ENCODE results near the gene ADCY3. TPM values are rescaled to one million over a fixed set of nuclear protein-coding genes. Genes with fewer than 3 reads are reported as not detected.

Gene ADCY3
- total and polyA plus RNA-seq, 9 of the 15 experiments (the other 6 are each of a cell fraction or from before 2014, with no cell fraction given): 1.5 to 54.8 (median 26.3) TPM

- Histone ChIP-seq H2AFZ (ENCODE audit: low read depth, low read length) (no peak overlapping the region), H3K4me1 (replicated peaks in 1 of 2; ENCODE audit: control insufficient read depth in 2 of 2, insufficient read depth in 2 of 2, low read length in 2 of 2) (peaks cover 0 to under 1% of the 10 kb centered on the region in 2 experiments; a peak in 1 of 5 replicates), H3K36me3 (ENCODE audit: control insufficient read depth, insufficient read depth, low read length) (peaks cover 58% of the 10 kb centered on the region; the same call in 2 of the 3 replicates), H3K27ac (ENCODE audit: extremely low read depth, low read depth, low read length) (no peak overlapping the region), H3K4me3 (no peak overlapping the region), H3K27me3 (ENCODE audit: control insufficient read depth in 2 of 2, insufficient read depth in 2 of 2, low read length in 2 of 2) (no peaks in the 10 kb centered on the region), H3K79me2 (ENCODE audit: control insufficient read depth, insufficient read depth, low read length) (no peaks in the 10 kb centered on the region), H3K9me3 (replicated peaks; ENCODE audit: control insufficient read depth, insufficient read depth, low read depth, low read length) (no peaks in the 10 kb centered on the region), H3K9ac (ENCODE audit: insufficient read depth in 1 of 2, low read depth in 2 of 2, low read length in 2 of 2) (peak overlapping the region in 1 of 2 experiments; percentile 55; a peak in 1 of 4 replicates), H3K4me2 (ENCODE audit: insufficient read depth, low read length) (no peak overlapping the region), H4K20me1 (replicated peaks; ENCODE audit: control insufficient read depth, insufficient read depth, low read length) (no peaks in the 10 kb centered on the region), H3K9me1 (ENCODE audit: control insufficient read depth, insufficient read depth, low read length) (no peaks in the 10 kb centered on the region)
- ChIA-PET POLR2A (no interaction called here), CTCF (ENCODE audit: low intra/inter-chr PET ratio) (no interaction called here)
- in situ Hi-C loops (cut with MboI): no loop called here
- no peak for ATAC-seq
- BruUV-seq (replicated peaks): no TSS peak
- no peak for FAIRE-seq
- intact Hi-C loops (cut with micrococcal nuclease): no loop called here
- WGBS (ENCODE audit: insufficient coverage, low coverage, missing lambda C conversion rate): 84% methylated on average over 19 of the region's 22 CpGs
- TF ChIP-seq FOXO4 (CRISPR knock-in tag; IDR thresholded peaks at IDR 0.05) (no peak), ZBTB33 (CRISPR knock-in tag; IDR thresholded peaks at IDR 0.05) (peak; percentile 66; the same call in 1 of the 2 replicates), FOXJ2 (tag; IDR thresholded peaks at IDR 0.05) (no peak), NFE2 (IDR thresholded peaks at IDR 0.05; ENCODE audit: low read depth) (no peak), POLR2G (IDR thresholded peaks at IDR 0.05; ENCODE audit: low read depth, low read length) (peak; percentile 30; the same call in 1 of the 2 replicates)
- DNase-seq (ENCODE audit: extremely low read depth in 1 of 4, low spot score in 3 of 4): no peak
Observed at GRCh38 chr2:24832931-24833701, 86.9 kb downstream of the ADCY3 start.
